Prostate gland (tissue), 2 donors: Measurements from ENCODE around the gene PTPRM. TPM values are rescaled to one million over a fixed set of nuclear protein-coding genes. Genes with fewer than 3 reads are reported as not detected.

Experiments used
- DNase-seq: peaks from one replicate; pipeline ENCODE4 v3.0.0-alpha.2; 2019; ENCODE audit warnings: low spot score
- H3K27ac ChIP-seq, 2 donors: fragments of 200-600 bp; sonication (generic); 2 replicates each; pipeline ENCODE4 v1.5.1; 2017 to 2019
- H3K27me3 ChIP-seq: fragments of 200-600 bp; sonication (generic); replicated peaks from 2 replicates; pipeline ENCODE4 v1.5.1; 2019; ENCODE audit not compliant: insufficient read depth
- H3K36me3 ChIP-seq, 2 donors: fragments of 200-600 bp; sonication (generic); 1 replicate in 1 of 2; 2 replicates in 1 of 2; pipeline versions ENCODE4 v1.5.1 to v1.8.1; 2017 to 2019
- H3K4me1 ChIP-seq: fragments of 200-600 bp; sonication (generic); replicated peaks from 2 replicates; pipeline ENCODE4 v1.5.1; 2019
- H3K4me3 ChIP-seq, 2 donors: fragments of 200-600 bp; sonication (generic); 2 replicates each; pipeline ENCODE4 v1.5.1; 2017 to 2019
- H3K9me3 ChIP-seq: fragments of 200-600 bp; sonication (generic); 2 replicates; pipeline ENCODE4 v1.5.1; 2017
- POLR2A ChIP-seq: fragments of 450-650 bp; IDR thresholded peaks from one replicate; pipeline ENCODE4 v1.6.1; 2016; ENCODE audit warnings: antibody characterized with exemption, mild to moderate bottlenecking
- POLR2AphosphoS5 ChIP-seq: sonication (generic); formaldehyde crosslinking; IDR thresholded peaks from one replicate; pipeline ENCODE4 v1.6.1; 2017; ENCODE audit warnings: antibody characterized with exemption
- WGBS: methylation state at CpG from one replicate; pipeline ENCODE4 v1.1.5; 2018; 5-methylcytosine and 5-hydroxymethylcytosine counted together
- intact Hi-C: fragments of 100-400 bp; cut with DNase I; formaldehyde crosslinking; loops from one replicate; pipeline ENCODE4 v1.14.2; 2022
- total RNA-seq, 2 donors: library from RNA; depleted of rRNA; stranded (reverse); fragments of >200 nt; gene quantifications; one replicate each; pipeline ENCODE4 v1.1.0, GENCODE V29; 2016
- TF ChIP-seq, protein P1 (sequence below), 4 experiments: fragments of 200-600 bp in 2 of 4; fragments of 450-650 bp in 2 of 4; sonication (generic) in 2 of 4; IDR thresholded peaks; 1 replicate in 3 of 4; 2 replicates in 1 of 4; pipeline ENCODE4 v1.5.1; 2016 to 2019; ENCODE audit warnings: antibody characterized with exemption in 4 of 4, mild to moderate bottlenecking in 2 of 4, moderate library complexity in 2 of 4

The PTPRM gene
- total RNA-seq, 2 donors from 2014 or later: 32.9 to 92.6 TPM

GRCh38 chr18:8107426-8107825 is 540.3 kb downstream of the PTPRM start:
- WGBS: 79% methylated on average over 2 of the region's 2 CpGs
- no peak for DNase-seq
- Histone ChIP-seq H3K27ac (no peak overlapping the region), H3K4me3 (no peak overlapping the region), H3K27me3 (no peaks in the 10 kb centered on the region), H3K9me3 (no peaks in the 10 kb centered on the region), H3K36me3 (no peaks in the 10 kb centered on the region), H3K4me1 (no peaks in the 10 kb centered on the region)
- intact Hi-C loops: no loop called here
- TF ChIP-seq, protein P1, sequence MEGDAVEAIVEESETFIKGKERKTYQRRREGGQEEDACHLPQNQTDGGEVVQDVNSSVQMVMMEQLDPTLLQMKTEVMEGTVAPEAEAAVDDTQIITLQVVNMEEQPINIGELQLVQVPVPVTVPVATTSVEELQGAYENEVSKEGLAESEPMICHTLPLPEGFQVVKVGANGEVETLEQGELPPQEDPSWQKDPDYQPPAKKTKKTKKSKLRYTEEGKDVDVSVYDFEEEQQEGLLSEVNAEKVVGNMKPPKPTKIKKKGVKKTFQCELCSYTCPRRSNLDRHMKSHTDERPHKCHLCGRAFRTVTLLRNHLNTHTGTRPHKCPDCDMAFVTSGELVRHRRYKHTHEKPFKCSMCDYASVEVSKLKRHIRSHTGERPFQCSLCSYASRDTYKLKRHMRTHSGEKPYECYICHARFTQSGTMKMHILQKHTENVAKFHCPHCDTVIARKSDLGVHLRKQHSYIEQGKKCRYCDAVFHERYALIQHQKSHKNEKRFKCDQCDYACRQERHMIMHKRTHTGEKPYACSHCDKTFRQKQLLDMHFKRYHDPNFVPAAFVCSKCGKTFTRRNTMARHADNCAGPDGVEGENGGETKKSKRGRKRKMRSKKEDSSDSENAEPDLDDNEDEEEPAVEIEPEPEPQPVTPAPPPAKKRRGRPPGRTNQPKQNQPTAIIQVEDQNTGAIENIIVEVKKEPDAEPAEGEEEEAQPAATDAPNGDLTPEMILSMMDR (IDR thresholded peaks at IDR 0.05): no peak
- TF ChIP-seq POLR2AphosphoS5 (no peak), POLR2A (no peak)

GRCh38 chr18:8114480-8114879 is 547.4 kb downstream of the PTPRM start:
- intact Hi-C loops: no loop called here
- DNase-seq: no peak
- Histone ChIP-seq H3K9me3 (no peaks in the 10 kb centered on the region), H3K27me3 (no peaks in the 10 kb centered on the region), H3K36me3 (no peaks in the 10 kb centered on the region), H3K27ac (no peak overlapping the region), H3K4me3 (no peak overlapping the region), H3K4me1 (no peaks in the 10 kb centered on the region)
- 76% methylated on average over 2 of the region's 2 CpGs for WGBS
- TF ChIP-seq, protein P1 (IDR thresholded peaks at IDR 0.05): no peak
- TF ChIP-seq POLR2A (no peak), POLR2AphosphoS5 (no peak)

DNA sequence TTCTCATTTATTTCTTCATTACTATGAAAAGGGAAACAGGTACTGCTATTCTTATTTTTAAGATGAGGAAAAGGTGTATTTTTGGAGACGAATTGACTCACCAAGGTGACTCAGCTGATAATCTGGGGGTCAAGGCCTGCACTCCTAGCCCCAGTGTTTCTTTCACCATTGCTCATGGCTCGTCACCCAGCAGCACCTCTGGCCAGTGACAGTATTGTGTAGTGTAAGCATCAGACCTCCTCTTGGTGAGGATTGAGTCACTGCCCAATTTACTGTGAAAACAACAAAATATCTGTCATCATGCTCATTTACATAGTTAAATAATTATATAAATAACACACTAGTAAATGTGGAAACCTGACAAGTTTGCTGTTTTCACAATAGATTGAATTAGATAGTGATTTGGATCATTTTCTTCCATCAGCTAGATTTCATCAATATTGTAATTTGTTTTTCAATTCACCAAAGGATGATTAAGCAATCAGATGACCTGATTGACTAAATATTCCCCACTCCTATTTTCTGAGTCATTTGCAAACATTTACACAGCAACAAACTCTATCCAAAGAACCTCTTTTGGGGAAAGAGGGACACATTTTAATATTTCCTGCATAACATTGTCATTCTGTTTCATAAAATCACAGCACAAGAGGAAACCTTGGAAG is 549.4 kb downstream of the PTPRM start:
- no peaks in the 10 kb centered on the region for H3K36me3 ChIP-seq
- TF ChIP-seq POLR2A: no peak
- TF ChIP-seq POLR2AphosphoS5: no peak
- TF ChIP-seq, protein P1 (IDR thresholded peaks at IDR 0.05): no peak
- no peaks in the 10 kb centered on the region for H3K4me1 ChIP-seq
- WGBS: 91% methylated on average over 2 of the region's 2 CpGs
- no peak overlapping the region for H3K27ac ChIP-seq
- DNase-seq: no peak
- H3K4me3 ChIP-seq: no peak overlapping the region
- no peaks in the 10 kb centered on the region for H3K9me3 ChIP-seq
- no peaks in the 10 kb centered on the region for H3K27me3 ChIP-seq
- intact Hi-C loops: no loop called here

DNA sequence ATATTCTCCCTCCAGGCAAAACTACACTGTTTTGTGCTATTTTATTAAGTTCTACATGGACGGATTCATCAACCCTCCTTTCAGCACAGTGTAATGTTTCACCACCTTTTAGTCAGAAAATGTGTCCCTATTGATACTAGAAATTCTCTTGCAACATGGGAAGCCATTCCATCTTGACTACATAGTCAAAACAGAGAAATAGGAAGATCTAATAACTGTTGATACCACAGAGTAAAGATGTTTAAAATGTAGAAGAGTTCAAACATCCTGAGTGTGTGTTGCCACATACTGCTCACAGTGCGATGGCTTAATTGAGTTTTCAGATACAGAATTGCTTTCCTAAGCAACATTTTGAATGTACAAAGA is 549.9 kb downstream of the PTPRM start:
- Histone ChIP-seq H3K9me3 (no peaks in the 10 kb centered on the region), H3K27ac (no peak overlapping the region), H3K4me1 (no peaks in the 10 kb centered on the region), H3K36me3 (no peaks in the 10 kb centered on the region), H3K27me3 (no peaks in the 10 kb centered on the region), H3K4me3 (no peak overlapping the region)
- intact Hi-C loops: no loop called here
- no peak for DNase-seq
- WGBS: 78% methylated on average over 2 of the region's 2 CpGs
- TF ChIP-seq POLR2AphosphoS5 (no peak), POLR2A (no peak)
- TF ChIP-seq, protein P1 (IDR thresholded peaks at IDR 0.05): no peak

DNA sequence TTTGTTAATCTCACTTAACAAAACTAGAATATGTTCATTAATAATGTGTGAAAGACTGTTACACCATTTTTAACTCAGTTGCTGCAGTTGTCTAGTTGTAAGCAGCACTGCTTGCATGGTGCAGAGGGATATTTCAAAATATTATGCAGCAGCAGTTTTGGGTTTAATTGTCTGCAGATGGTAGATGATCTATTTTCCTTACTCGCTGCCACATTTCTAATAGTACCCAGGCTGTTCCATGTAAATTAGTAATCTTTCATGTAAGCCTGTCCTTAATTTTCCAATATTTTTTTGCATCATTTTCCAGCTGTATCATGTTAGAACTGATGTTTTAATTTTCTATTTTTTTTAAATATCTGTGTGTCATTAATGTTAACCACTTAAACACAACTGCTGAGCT is 554.0 kb downstream of the PTPRM start:
- Histone ChIP-seq H3K4me1 (no peaks in the 10 kb centered on the region), H3K9me3 (no peaks in the 10 kb centered on the region)

More for the DNA sequence above, 554.0 kb downstream of the PTPRM start:
- no peak for DNase-seq
- TF ChIP-seq POLR2A (no peak), POLR2AphosphoS5 (no peak)
- TF ChIP-seq, protein P1 (IDR thresholded peaks at IDR 0.05): no peak
- Histone ChIP-seq H3K36me3 (no peaks in the 10 kb centered on the region), H3K27ac (no peak overlapping the region), H3K4me3 (no peak overlapping the region), H3K27me3 (no peaks in the 10 kb centered on the region)
- intact Hi-C loops: no loop called here
- WGBS: 87% methylated on average over 1 of the region's 1 CpG
